Stimulated activated CD8-positive, alpha-beta memory T cell treated with anti-CD3 and anti-CD28 coated beads, Interleukin-2, amount 100 ng/mL, for 48 hours (primary cell): ENCODE results near the gene OR4F15.

ENCODE experiments used
- DNase-seq, 2 donors: peaks; one replicate each; pipeline ENCODE4 v3.0.0-alpha.2; 2020; ENCODE audit warnings: low read depth in 2 of 2

Gene OR4F15

GRCh38 chr15:101803676-101804075 lies 8.3 kb upstream of the OR4F15 start:
- no peak for DNase-seq

- DNase-seq, result no peak
Measured at GRCh38 chr15:101804375-101804774, 7.6 kb upstream of the OR4F15 start.

- DNase-seq, result no peak
Measured at GRCh38 chr15:101804941-101805340, 7.1 kb upstream of the OR4F15 start.

GRCh38 chr15:101805605-101806345 lies 6.2 kb upstream of the OR4F15 start:
- no peak for DNase-seq

GRCh38 chr15:101807345-101807945 lies 4.6 kb upstream of the OR4F15 start:
- no peak for DNase-seq

GRCh38 chr15:101808201-101808600 lies 3.8 kb upstream of the OR4F15 start:
- no peak for DNase-seq

- DNase-seq, result no peak
Measured at GRCh38 chr15:101810456-101810855, 1.5 kb upstream of the OR4F15 start.

GRCh38 chr15:101810876-101811275 lies 1.1 kb upstream of the OR4F15 start:
- DNase-seq, result no peak

- DNase-seq, result no peak
Measured at GRCh38 chr15:101813803-101814534, 2.0 kb downstream of the OR4F15 start.

- DNase-seq, result no peak
Measured at GRCh38 chr15:101820781-101821180, 8.8 kb downstream of the OR4F15 start.

GRCh38 chr15:101827257-101827656 lies 15.3 kb downstream of the OR4F15 start:
- no peak for DNase-seq

- no peak for DNase-seq
Measured at GRCh38 chr15:101828774-101829173, 16.8 kb downstream of the OR4F15 start.

GRCh38 chr15:101841656-101842055 lies 29.7 kb downstream of the OR4F15 start:
- DNase-seq, result no peak

GRCh38 chr15:101844916-101845315 lies 32.9 kb downstream of the OR4F15 start:
- DNase-seq, result no peak

GRCh38 chr15:101852356-101852755 lies 40.4 kb downstream of the OR4F15 start:
- no peak for DNase-seq
